Mucosa of rectum (tissue), 2 donors: ENCODE measurements around the gene NHP2.
"Not testable (repeated sequence)": the region's sequence is repeated elsewhere in the genome, so short reads cannot be mapped to it uniquely, and the experiment has no call there.

Experiments
- H3K27ac ChIP-seq, 2 donors: one replicate each; pipeline ENCODE4 v1.7.0; 2013; ENCODE audit warnings: inconsistent platforms in 2 of 2, low read depth in 2 of 2, low read length in 2 of 2
- H3K27me3 ChIP-seq, 2 donors: one replicate each; pipeline ENCODE4 v1.7.0; 2013; ENCODE audit warnings: low read length in 2 of 2; ENCODE audit not compliant: control insufficient read depth in 2 of 2, insufficient read depth in 2 of 2
- H3K36me3 ChIP-seq, 2 donors: one replicate each; pipeline ENCODE4 v1.7.0; 2013; ENCODE audit warnings: low read length in 2 of 2; ENCODE audit not compliant: control insufficient read depth in 2 of 2, insufficient read depth in 2 of 2
- H3K4me1 ChIP-seq, 2 donors: one replicate each; pipeline ENCODE4 v1.7.0; 2013; ENCODE audit warnings: low read length in 2 of 2, mild to moderate bottlenecking in 1 of 2; ENCODE audit not compliant: control insufficient read depth in 2 of 2, insufficient read depth in 2 of 2
- H3K4me3 ChIP-seq, 2 donors: one replicate each; pipeline ENCODE4 v1.7.0; 2013; ENCODE audit warnings: low read length in 2 of 2
- H3K9ac ChIP-seq, 2 donors: one replicate each; pipeline ENCODE4 v1.7.0; 2013; ENCODE audit warnings: low read length in 2 of 2, low read depth in 1 of 2, mild to moderate bottlenecking in 1 of 2
- H3K9me3 ChIP-seq, 2 donors: one replicate each; pipeline ENCODE4 v1.7.0; 2013; ENCODE audit warnings: low read length in 2 of 2; ENCODE audit not compliant: control insufficient read depth in 2 of 2
- donor health status: healthy.
- donor health status: Normal muscosa, but diverticular disease.

Gene NHP2

GRCh38 chr5:178137991-178138390, 15.7 kb downstream of the NHP2 start:
- H3K27ac ChIP-seq, result no peak overlapping the region
- no peaks in the 10 kb centered on the region for H3K27me3 ChIP-seq
- no peak overlapping the region for H3K4me3 ChIP-seq
- H3K4me1 ChIP-seq, result no peaks in the 10 kb centered on the region
- no peak overlapping the region for H3K9ac ChIP-seq
- H3K36me3 ChIP-seq, result peaks cover 27 to 34% of the 10 kb centered on the region in 2 donors
- H3K9me3 ChIP-seq, result no peaks in the 10 kb centered on the region

- Histone ChIP-seq H3K9ac (no peak overlapping the region), H3K36me3 (peaks cover 17 to 27% of the 10 kb centered on the region in 2 donors)
These were observed 16.7 kb downstream of the NHP2 start for GRCh38 chr5:178136990-178137389.

GRCh38 chr5:178131446-178131996, 22.2 kb downstream of the NHP2 start:
- Histone ChIP-seq H3K4me3 (peak overlapping the region; percentile 78 to 82), H3K9ac (peak overlapping the region; percentile 65 to 87), H3K27ac (peak overlapping the region; percentile 90), H3K4me1 (peaks cover 4 to 5% of the 10 kb centered on the region in 2 donors), H3K9me3 (no peaks in the 10 kb centered on the region), H3K27me3 (no peaks in the 10 kb centered on the region), H3K36me3 (peaks cover 13 to 19% of the 10 kb centered on the region in 2 donors)

More at GRCh38 chr5:178136990-178137389, 16.7 kb downstream of the NHP2 start:
- Histone ChIP-seq H3K4me1 (no peaks in the 10 kb centered on the region), H3K27ac (no peak overlapping the region), H3K4me3 (no peak overlapping the region), H3K27me3 (no peaks in the 10 kb centered on the region), H3K9me3 (no peaks in the 10 kb centered on the region)

GRCh38 chr5:178130576-178131445, 22.9 kb downstream of the NHP2 start, which contains the start of gene RMND5B:
Gene RMND5B, plus strand, starts transcription at chr5:178131014. Its CDS starts 7,106 bp downstream, at chr5:178138120.
- Histone ChIP-seq H3K27me3 (no peaks in the 10 kb centered on the region), H3K4me1 (peaks cover 4 to 5% of the 10 kb centered on the region in 2 donors), H3K36me3 (peaks cover 11 to 14% of the 10 kb centered on the region in 2 donors), H3K9ac (peak within 1 kb of the TSS; percentile 75 to 87), H3K4me3 (peak within 1 kb of the TSS; percentile 78 to 82), H3K9me3 (no peaks in the 10 kb centered on the region), H3K27ac (peak within 1 kb of the TSS; percentile 90)

DNA sequence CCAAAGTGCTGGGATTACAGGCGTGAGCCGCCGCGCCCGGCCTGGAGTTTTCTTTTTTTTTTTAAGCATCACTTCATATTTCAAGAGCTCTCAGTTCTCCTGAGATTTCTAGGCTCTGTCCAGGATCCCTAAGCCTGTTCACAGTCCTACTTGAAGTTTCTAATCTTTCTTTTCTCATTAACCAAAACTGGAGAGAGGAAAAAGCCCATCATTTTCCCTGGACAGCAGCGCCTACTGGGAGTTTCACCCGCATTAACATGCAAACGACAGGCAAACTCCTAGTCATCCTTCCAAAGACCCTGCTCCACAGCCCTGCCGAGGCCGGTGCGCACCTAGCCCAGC, 23.5 kb downstream of the NHP2 start:
- not testable (repeated sequence) for H3K36me3 ChIP-seq, H3K4me1 ChIP-seq, H3K27me3 ChIP-seq, H3K9me3 ChIP-seq
- Histone ChIP-seq H3K4me3 (peak overlapping the region; percentile 78 to 82), H3K27ac (peak overlapping the region; percentile 90), H3K9ac (peak overlapping the region; percentile 75 to 87)

GRCh38 chr5:178129296-178129695, 24.4 kb downstream of the NHP2 start:
- Histone ChIP-seq H3K27me3 (no peaks in the 10 kb centered on the region), H3K9ac (no peak overlapping the region), H3K27ac (no peak overlapping the region), H3K36me3 (peaks cover 4 to 5% of the 10 kb centered on the region in 2 donors), H3K4me3 (no peak overlapping the region), H3K9me3 (no peaks in the 10 kb centered on the region), H3K4me1 (peaks cover 4 to 5% of the 10 kb centered on the region in 2 donors)

GRCh38 chr5:178127300-178128009, 26.2 kb downstream of the NHP2 start:
- not testable (repeated sequence) for H3K36me3 ChIP-seq, H3K4me1 ChIP-seq, H3K9me3 ChIP-seq, H3K27me3 ChIP-seq, H3K9ac ChIP-seq, H3K4me3 ChIP-seq, H3K27ac ChIP-seq

GRCh38 chr5:178126556-178126955, 27.1 kb downstream of the NHP2 start:
- Histone ChIP-seq H3K4me3 (no peak overlapping the region), H3K9ac (no peak overlapping the region), H3K4me1 (peaks cover 2% of the 10 kb centered on the region in 2 donors), H3K27me3 (no peaks in the 10 kb centered on the region), H3K36me3 (no peaks in the 10 kb centered on the region), H3K27ac (no peak overlapping the region), H3K9me3 (no peaks in the 10 kb centered on the region)

DNA sequence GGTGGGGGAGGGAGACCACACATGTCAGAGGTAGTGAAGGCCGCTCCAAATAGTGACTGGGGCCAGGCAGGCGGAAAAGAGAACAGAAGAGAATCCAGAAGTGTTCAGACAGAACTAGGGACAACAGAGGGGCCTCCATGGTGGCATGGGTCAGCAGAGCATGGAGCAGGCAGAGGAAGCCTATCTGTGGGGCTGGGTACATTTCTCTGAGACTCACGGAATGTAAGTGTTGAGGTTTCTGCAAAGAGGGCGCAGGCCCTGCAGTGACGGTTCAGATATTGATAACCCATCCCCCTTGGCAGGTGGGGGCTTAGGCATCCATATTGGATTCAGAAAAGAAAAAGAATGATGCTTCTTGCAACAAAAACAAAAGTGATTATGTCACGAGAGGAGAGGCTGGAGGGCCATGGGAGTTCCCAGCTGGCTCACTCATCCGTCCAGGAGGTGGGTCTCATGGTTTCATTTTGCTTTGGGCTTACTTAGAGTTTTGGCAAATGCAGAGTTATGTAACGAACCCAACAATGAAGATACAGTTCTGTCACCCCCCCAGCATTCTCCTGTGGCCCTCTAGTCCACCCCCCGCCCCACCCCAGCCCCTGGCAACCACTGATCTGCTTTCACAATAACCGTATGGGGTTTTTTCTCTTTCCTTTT, 28.3 kb downstream of the NHP2 start:
- Histone ChIP-seq H3K27ac (no peak overlapping the region), H3K27me3 (no peaks in the 10 kb centered on the region), H3K36me3 (no peaks in the 10 kb centered on the region), H3K4me1 (peaks cover 6 to 12% of the 10 kb centered on the region in 2 donors), H3K9ac (no peak overlapping the region), H3K9me3 (no peaks in the 10 kb centered on the region), H3K4me3 (no peak overlapping the region)
